Measurements from ENCODE around the gene CBX2.
A peak's percentile ranks its signal among the peaks of the same experiment; 100 is the strongest.

Gene CBX2

DNA sequence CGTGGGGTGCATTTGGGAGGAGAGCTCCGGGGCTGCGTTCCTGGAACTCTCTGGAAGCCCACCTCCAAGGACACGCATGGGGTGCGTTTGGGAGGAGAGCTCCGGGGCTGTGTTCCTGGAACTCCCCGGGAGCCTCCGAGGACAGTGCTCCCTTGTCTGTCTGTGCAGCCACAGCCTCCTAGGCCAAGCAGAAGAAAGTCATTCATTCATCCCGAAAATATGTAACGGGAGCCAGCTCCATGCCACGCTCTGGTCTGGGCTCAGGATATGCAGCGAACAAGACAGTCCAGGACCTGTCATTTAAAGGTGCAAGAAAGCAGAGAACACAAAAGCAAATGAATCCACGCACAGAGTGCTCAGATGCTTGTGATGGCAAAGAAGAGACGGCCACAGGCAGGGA, 39.3 kb upstream of the CBX2 start:
- ChIA-PET POLR2A (no interaction called here), CTCF (no interaction called here)
- TF ChIP-seq, protein P1, sequence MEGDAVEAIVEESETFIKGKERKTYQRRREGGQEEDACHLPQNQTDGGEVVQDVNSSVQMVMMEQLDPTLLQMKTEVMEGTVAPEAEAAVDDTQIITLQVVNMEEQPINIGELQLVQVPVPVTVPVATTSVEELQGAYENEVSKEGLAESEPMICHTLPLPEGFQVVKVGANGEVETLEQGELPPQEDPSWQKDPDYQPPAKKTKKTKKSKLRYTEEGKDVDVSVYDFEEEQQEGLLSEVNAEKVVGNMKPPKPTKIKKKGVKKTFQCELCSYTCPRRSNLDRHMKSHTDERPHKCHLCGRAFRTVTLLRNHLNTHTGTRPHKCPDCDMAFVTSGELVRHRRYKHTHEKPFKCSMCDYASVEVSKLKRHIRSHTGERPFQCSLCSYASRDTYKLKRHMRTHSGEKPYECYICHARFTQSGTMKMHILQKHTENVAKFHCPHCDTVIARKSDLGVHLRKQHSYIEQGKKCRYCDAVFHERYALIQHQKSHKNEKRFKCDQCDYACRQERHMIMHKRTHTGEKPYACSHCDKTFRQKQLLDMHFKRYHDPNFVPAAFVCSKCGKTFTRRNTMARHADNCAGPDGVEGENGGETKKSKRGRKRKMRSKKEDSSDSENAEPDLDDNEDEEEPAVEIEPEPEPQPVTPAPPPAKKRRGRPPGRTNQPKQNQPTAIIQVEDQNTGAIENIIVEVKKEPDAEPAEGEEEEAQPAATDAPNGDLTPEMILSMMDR (IDR thresholded peaks at IDR 0.05; ENCODE audit: control extremely low read depth, extremely low read depth, low read depth, missing control alignments) = no peak
- DNase-seq (ENCODE audit: extremely low spot score) = no peak

GRCh38 chr17:79739148-79740062, 38.5 kb upstream of the CBX2 start:
- ChIA-PET POLR2A (no interaction called here), CTCF (interaction anchor here (0.9 to 3.2 kb wide), 5 partner anchors 11 to 184 kb away, joined by 3 to 21 read pairs (median 3); no protein-coding TSS in a partner anchor)
- TF ChIP-seq, protein P1 (IDR thresholded peaks at IDR 0.05; ENCODE audit: control extremely low read depth, extremely low read depth, low read depth, missing control alignments) = no peak
- no peak for DNase-seq (ENCODE audit: extremely low spot score)

- POLR2A ChIA-PET = no interaction called here
- TF ChIP-seq, protein P1 (IDR thresholded peaks at IDR 0.05; ENCODE audit: control extremely low read depth, extremely low read depth, low read depth, missing control alignments) = no peak
- CTCF ChIA-PET = interaction anchor here (0.9 to 3.2 kb wide), 13 partner anchors 12 to 270 kb away, joined by 3 to 21 read pairs (median 4); partner anchors contain the start of gene CBX8
These were observed 37.5 kb upstream of the CBX2 start for GRCh38 chr17:79740413-79740812.

GRCh38 chr17:79741401-79741750, 36.6 kb upstream of the CBX2 start:
- CTCF ChIA-PET = interaction anchor here (1.0 to 3.2 kb wide), 20 partner anchors 8 to 341 kb away, joined by 3 to 21 read pairs (median 4); partner anchors contain the start of gene CBX8
- POLR2A ChIA-PET = no interaction called here
- TF ChIP-seq, protein P1 (IDR thresholded peaks at IDR 0.05; ENCODE audit: control extremely low read depth, extremely low read depth, low read depth, missing control alignments) = no peak
- no peak for DNase-seq (ENCODE audit: extremely low spot score)

More at GRCh38 chr17:79740413-79740812, 37.5 kb upstream of the CBX2 start:
- DNase-seq (ENCODE audit: extremely low spot score) = no peak

GRCh38 chr17:79741751-79742588, 36.0 kb upstream of the CBX2 start:
- DNase-seq (ENCODE audit: extremely low spot score) = peak; percentile 85
- TF ChIP-seq, protein P1 (IDR thresholded peaks at IDR 0.05; ENCODE audit: control extremely low read depth, extremely low read depth, low read depth, missing control alignments) = peak; percentile 99
- ChIA-PET CTCF (interaction anchor here (0.6 to 3.2 kb wide), 23 partner anchors 9 to 340 kb away, joined by 3 to 21 read pairs (median 4); partner anchors contain the start of gene CBX8), POLR2A (no interaction called here)

DNA sequence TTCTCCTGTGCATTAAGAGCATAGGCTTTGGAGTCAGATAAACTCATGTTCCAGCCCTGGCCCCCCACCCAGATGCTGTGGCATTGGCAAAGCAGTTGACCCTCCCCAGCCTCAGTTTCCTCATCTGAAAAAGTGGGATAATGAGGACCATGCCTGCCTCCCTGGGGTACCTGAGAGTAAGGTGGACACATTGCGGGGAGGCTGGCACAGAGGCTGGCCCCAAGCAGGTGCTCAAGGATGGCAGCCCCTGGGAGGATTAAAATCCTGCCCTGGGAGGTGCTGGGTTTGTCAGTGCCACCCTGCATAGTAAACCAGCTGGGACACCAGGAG, 35.4 kb upstream of the CBX2 start:
- TF ChIP-seq, protein P1 (IDR thresholded peaks at IDR 0.05; ENCODE audit: control extremely low read depth, extremely low read depth, low read depth, missing control alignments) = no peak
- CTCF ChIA-PET = interaction anchor here (0.6 to 3.2 kb wide), 19 partner anchors 9 to 340 kb away, joined by 3 to 21 read pairs (median 5); partner anchors contain the start of gene CBX8
- POLR2A ChIA-PET = no interaction called here
- DNase-seq (ENCODE audit: extremely low spot score) = no peak

Data from GM10248 (cell line).